Activated effector memory CD4-positive, alpha-beta T cell treated with Interleukin-2 at 50 U/mL for 16 hours (primary cell): ENCODE measurements around the gene DLEC1.
"Not testable (repeated sequence)": the region's sequence is repeated elsewhere in the genome, so short reads cannot be mapped to it uniquely, and the experiment has no call there.

ENCODE experiments used
- DNase-seq: peaks from one replicate; pipeline ENCODE4 v3.0.0-alpha.2; 2020

DLEC1 gene

DNA sequence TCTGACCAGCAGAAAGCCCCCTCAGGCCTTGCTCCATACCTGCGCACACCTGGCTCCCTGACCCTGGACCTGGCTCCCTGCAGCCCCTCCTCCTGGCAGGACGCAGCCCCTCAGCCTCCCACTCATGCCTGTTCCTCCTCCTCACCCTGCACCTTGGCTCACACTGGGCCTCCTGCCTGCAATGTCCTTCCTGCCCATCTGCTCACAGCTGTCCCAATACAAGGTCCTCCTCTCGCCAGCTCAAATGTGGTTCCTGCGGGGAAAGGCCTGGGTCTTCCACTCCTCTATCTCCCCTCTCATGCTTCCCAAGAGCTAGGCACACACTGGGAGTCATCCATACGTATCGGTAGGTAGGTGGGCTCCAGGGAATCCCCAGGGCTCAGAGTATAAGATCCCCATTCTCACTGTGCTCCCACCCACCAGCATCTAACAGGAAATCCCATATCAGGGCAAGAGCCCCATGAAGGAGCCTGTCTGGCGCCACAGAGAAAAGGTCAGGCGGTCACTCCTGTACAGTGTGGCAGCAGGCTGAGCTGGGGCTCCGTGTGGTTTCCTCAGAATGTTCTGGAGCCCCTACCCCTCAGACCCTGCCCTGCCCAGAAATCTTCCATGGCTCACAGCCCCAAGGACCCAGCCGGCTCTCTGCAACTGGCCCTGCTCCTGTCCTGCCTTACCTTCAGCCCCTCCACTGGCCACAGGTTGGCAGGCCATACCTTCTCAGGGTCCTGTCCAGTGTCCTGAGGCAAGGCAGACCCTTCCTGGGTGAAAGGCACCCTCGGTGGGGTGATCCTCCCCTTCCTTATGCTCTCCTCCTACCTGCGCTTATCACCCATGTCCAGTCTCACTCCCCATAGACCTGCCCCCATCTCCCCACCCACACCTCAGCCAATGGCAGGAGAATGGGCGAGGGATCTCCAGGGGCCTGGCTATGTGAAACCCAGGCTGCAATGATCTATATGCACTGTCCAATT, 20.4 kb upstream of the DLEC1 start:
- no peak for DNase-seq

DNA sequence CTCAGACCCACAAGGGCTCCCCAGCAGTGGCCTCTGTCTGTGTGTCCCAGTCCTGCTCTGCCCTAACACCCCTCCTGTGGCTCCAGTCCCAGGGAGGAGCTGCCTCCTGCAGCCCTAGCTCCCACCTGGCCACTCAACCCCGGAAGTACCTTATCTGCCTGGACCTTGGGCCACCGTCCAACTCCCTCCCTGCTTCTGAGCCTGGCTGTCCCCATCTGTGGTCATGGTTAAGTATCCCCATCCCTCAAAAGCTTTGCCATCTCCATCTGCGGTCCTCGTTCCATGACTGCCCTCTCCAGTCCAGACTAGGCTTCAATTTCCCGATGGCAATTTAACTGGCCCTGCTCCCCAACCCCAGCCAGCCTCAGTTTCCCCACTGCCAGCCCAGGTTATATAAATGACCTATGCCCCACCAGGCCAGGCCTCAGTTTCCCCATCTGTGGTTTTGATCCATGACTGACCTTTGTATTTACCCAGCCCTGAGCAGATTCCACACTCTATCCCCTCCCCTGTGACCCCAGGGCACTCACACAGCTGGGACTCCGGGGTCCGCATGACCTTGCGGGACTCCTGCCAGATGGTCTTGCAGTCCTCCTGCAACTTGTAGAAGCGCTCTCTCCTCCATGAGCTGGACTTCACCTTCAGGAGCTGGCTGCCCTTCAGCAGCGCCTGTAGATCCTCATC, 19.2 kb upstream of the DLEC1 start:
- DNase-seq = no peak

- DNase-seq = no peak
Measured at GRCh38 chr3:38020342-38020726, 18.7 kb upstream of the DLEC1 start.

DNA sequence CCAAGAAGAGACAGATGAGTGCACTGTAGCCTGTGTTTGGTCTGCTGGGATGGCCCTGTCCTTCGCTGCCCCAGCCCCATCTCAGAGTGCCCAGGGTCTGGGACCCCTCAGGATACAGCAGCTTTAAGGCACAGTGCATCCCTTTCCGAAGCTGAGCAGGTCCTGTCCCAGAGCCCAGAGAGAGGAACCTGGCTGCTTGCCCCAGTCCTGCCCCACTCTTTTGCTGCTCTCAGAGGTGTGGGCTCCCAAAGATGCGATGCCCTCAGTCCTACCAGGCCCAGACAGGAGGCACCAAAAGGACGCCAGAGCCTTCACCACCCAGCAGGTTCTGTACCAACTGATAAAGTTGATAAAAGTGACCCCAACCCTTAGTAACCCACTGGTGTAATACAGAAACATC, 17.8 kb upstream of the DLEC1 start:
- DNase-seq = no peak

DNA sequence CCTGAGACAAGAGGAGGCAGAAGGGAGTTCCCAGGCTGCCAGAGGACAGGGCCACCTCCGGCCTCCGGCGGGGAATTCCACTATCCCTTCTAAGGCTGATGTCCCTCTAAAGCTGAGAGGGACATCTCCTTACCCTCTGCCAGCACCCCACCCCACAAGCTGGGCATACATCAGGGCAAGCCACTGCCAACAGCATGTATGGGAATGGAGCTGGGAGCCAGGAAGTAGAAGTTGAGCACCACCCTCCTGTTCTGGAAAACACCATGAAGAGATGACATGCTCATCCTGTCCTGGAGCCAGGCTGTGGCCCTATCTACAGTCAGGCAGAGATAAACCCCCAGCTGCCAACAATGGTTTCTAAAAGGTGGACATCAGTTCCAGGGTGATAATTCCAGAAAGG, 16.7 kb upstream of the DLEC1 start:
- DNase-seq = no peak

GRCh38 chr3:38022896-38023709, 15.9 kb upstream of the DLEC1 start:
- no peak for DNase-seq

DNA sequence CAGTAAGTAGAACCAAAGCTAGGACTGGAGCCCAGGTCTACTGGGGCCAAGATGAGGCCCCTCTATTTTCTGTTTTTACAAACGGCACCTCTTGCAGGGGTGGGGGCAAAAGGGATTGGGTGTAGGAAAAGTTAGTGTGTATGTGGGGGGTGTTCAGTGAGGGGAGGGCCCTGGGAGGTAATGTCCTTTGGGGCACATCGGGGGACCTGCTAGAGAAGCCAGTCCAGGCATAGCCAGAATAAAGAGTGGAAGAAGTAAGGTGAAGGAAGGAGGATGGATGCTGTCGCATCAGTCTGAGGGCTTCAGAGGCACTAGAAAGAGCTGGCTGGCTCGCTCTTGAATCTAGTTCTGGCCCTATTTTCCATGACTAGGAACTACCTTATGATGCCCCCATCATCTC, 12.2 kb upstream of the DLEC1 start:
- DNase-seq = no peak

GRCh38 chr3:38027466-38028465, 11.2 kb upstream of the DLEC1 start:
- DNase-seq = no peak

DNA sequence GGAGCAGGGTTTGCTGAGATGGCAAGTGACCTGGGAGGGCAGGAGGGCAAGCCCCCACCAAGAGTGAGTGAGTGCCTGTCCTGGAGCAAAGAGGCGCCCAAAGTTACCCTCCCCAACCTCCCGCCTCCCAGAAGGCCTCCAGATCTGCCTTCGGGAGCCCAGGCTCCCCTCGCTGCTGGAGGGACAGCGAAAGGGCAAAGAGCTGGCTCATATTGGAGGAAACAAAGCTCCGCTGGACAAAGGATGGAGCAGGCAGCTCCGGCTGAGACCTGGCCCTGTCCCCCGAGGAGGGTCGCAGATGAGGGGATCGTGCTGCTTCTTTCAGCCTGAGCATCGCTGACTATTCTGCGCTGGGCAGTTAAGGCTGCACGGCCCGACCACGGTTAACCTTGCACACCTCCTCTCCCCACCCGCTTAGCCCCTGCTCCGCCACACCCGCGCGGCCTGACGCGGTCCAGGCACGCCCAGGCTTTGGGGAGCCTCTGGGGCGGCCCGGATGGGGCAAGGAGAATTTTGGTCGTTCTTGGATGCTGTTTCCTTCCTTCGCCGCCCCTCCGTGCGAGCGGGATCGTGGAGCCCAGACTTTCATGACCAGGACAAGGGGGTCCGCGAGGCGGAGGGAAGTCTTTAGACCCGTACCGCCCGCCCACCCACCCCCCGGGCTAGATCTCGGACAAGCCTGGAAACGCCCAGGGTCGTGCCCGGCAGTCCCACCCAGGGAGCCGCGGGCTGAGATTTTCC, 10.2 kb upstream of the DLEC1 start:
- no peak for DNase-seq

DNA sequence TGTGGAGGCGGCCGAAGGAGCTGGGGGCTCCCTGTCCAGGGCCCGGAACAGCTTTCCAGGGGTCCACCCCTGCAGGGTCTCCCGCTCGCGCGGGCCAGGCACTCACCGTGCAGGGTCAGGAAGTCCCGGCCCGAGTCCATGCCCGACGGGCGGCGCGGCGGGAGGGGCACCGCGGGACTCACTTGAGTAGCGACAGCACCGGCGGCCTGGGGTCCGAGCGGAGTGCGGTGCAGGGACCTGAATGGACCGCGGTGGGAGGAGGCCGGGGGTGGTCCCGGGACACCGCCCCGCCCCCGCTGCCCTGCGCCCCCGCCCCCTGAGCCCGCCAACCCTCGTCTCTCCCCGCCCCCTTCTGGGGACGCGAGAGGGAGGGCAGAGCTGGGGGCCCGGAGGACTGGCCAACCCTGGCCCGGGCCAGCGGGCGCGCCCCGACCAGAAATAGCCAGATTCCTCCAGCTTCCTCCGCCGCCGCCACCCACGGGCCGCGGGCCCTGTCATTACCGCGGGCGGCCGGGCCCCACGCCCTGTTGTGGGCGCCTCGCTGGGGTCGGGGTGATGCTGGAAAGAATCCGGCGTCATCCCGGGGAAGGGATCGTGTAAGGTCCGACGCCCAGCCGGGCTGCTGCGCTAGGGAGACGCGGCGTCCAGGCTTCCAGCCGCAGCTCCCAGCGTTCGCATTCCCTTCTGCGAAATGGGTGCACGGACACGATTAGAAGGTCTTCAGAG, 9.4 kb upstream of the DLEC1 start, which contains the start of gene PLCD1:
PLCD1 (minus strand) TSS at position 243 of the 726 bp plus-strand sequence; CDS start at position 140, 103 bp downstream.
- DNase-seq = no peak

- DNase-seq = no peak
Measured at GRCh38 chr3:38030126-38031021, 8.6 kb upstream of the DLEC1 start.

- DNase-seq = peak; percentile 60
Measured at GRCh38 chr3:38031022-38031994, 7.7 kb upstream of the DLEC1 start.

- no peak for DNase-seq
Measured at GRCh38 chr3:38032328-38032865, 6.6 kb upstream of the DLEC1 start.

DNA sequence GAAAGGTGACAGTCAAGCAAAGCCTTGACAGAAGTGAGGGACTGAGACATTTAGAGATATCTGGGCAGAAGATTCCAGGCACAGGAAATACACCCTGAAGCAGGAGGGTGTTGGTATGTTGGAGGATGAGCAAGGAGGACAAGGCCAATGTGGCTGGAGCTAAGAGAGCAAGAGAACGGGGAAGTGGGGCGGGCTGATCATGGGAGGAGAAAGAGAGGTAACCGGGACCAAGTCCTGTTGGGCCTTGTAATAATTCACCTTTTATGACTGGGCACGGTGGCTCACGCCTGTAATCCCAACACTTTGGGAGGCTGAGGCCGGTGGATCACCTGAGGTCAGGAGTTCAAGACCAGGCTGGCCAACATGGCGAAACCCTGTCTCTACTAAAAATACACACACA, 5.4 kb upstream of the DLEC1 start:
- DNase-seq = not testable (repeated sequence)

DNA sequence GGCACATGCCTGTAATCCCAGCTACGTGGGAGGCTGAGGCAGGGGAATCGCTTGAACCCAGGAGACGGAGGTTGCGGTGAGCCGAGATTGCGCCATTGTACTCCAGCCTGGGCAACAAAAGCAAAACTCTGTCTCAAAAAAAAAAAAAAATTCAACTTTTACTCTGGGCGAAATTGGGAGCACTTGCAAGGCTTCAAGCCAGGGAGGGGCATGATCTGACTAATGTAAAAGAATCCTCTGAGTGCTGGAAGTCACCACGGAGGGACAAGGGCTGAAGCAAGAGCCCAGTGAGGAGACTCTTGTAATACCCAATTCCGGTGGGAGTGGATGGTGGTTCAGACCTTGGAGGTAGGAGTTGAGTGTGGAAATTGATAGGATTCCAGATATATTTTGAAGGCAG, 4.7 kb upstream of the DLEC1 start:
- not testable (repeated sequence) for DNase-seq

GRCh38 chr3:38036286-38036685, 2.7 kb upstream of the DLEC1 start:
- DNase-seq = no peak

DNA sequence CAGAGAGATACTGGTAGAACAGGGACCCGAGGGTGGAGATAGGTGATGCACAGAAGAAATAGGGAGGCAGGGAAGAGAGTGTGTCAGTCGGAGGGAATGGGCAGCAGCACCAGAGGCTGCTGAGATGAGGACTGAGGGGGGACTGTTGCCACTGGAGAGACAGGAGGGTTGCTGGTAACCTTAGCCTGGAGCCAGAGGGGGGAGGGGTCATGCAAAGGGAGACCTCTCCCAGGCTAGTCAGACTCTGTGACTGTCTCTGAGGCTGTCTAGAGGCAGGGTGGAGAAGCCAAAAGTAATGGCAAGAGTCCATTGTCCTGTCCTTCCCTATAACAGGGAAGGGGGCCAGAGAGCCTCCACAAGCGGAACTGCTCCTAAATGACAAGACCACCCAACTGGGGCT, 2.1 kb upstream of the DLEC1 start:
- no peak for DNase-seq

- DNase-seq = no peak
Measured at GRCh38 chr3:38038447-38038911, 529 bp upstream of the DLEC1 start.
